GM20431 (cell line): ENCODE measurements around the gene CX3CL1.
"Not testable (repeated sequence)": the region's sequence is repeated elsewhere in the genome, so short reads cannot be mapped to it uniquely, and the experiment has no call there.

ENCODE experiments used
- in situ Hi-C: fragments of 300-500 bp; cut with MseI, MboI; formaldehyde crosslinking; loops from one replicate; pipeline ENCODE4 v1.15.0; 2020; ENCODE audit warnings: low sequenced_read_pairs; ENCODE audit not compliant: unreplicated experiment

CX3CL1 gene

DNA sequence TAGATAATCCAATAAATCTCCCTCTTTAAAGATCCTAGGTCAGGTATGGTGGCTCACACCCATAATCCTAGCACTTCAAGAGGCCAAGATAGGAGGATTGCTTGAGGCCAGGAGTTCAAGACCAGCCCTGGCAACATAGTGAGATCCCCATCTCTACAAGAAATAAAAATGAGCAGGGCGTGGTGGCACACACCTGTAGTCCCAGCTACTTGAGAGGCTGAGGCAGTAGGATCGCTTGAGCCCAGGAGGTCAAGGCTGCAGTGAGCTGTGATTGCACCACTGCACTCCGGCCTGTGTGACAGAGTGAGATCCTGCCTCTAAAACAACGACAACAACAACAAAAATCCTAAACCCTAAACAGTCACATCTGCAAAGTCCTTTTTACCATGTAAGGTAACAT, 15.7 kb upstream of the CX3CL1 start:
- in situ Hi-C loops: no loop called here

DNA sequence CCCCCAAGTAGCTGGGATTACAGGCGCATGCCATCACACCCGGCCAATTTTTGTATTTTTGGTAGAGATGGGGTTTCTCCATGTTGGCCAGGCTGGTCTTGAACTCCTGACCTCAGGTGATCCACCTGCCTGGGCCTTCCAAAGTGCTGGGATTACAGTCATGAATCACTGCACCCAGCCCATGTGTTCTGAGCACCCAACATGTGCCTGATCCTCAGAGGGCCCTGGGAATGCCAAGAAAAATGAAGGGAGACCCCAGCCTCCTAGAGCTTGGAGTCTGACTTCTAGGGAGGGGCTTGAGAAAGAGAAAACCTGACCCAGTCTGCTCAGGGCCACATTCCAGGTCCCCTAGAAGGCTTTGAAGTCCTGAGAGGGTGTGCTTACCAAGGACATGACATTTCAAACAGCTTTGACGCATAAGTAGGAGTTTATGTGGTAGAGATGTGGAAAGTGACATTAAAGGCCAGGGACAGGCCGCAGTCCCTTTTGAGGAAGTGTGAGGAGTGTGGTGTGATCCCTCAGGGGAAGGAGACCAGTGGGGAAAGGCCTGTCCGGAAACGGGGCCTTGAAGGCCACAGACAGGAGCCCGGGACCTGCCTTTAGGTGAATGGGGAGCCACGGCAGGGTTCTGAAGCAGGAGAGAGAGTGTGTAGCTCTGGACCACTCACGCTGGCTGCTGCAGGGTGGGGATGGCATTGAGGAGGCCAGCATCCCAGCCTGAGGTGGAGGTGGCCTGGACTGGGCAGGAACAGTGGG, 14.8 kb upstream of the CX3CL1 start:
- in situ Hi-C loops: no loop called here

DNA sequence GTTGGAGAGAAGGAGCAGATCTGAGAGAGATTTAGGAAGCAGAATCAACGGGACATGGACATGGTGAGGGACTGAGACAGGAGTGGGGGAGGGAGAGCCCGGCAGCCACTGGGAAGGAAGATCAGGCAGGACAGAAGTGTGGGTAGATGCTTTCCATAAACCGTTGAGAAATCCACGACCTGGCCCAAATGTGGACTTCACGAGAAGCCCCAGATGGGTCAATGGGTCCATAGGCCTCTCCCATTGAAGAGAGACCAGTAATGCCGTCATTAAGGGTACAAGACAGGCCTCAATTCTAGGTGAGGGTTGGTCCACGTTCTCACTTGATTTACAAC, 14.2 kb upstream of the CX3CL1 start:
- in situ Hi-C loops: no loop called here

DNA sequence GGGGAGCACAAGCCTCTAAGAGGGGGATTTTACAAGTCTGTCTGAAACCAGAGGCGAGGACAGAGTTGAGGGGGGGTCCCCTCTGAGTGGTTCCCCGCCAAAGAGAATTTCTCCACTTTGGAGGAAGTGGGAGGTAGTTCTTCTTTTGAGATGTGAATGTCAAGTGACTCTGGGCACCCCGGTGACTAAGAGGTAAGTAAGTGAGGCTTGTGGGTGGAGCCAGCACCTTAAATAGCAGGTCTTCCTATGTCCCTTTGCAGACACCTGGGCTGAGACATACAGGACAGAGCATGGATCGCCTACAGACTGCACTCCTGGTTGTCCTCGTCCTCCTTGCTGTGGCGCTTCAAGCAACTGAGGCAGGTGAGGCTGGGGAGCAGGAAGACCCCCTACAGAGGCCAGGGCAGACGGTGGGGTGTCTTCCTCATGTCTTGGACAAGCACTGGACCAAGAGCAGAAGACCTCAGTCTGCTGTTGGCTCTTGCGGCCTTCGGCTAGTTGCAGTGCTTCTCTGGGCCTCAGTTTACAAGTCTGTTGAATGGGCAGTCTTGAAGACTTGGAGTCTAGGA, 13.7 kb upstream of the CX3CL1 start, which contains the start of gene CCL22:
TSS of gene CCL22 (plus strand) at position 257 of the 569 bp plus-strand sequence. CDS start at position 291, 34 bp downstream.
- in situ Hi-C loops: no loop called here

DNA sequence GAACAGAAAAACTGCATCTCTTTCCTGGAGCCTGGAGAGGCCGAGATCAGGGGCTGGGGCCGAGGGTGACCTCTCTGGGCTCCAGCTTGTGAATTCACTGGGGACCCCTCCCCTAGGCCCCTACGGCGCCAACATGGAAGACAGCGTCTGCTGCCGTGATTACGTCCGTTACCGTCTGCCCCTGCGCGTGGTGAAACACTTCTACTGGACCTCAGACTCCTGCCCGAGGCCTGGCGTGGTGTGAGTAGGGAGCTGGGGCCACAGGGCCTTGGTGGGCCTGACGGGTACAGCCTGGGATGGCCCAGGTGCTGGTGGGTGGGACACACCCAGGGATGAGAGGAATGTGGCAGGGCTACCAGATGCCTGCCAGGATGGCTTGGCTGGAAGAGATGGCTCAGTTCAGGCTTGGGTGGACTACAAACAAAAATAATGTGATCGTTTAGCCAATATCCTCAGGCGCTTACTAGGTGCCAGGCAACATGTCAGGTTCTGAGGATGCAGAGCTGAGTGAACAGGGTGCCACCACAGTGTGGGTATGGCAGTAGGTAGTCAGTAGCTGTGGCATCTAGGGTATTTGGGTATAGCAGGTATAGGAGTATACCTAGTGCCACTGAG, 11.9 kb upstream of the CX3CL1 start:
- in situ Hi-C loops: no loop called here

DNA sequence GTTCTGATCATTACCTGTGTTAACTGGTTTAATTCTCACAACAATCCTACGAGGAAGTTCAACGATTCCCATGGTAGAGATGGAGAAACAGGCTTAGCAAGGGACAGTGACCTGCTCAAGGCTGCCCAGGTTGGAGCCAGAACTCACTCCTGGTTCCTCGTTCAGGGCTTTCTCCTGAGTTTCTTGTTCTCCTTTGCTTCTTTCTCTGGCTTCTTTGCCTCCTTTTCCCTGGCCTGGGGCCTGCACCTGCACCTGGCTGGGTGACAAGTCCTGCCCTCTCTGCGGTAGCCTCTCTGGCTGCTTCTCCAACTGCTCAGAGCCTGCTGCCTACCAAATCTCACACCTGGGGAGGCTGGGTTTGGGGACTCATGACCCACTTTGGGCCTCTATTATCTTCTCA, 10.9 kb upstream of the CX3CL1 start:
- in situ Hi-C loops: no loop called here

DNA sequence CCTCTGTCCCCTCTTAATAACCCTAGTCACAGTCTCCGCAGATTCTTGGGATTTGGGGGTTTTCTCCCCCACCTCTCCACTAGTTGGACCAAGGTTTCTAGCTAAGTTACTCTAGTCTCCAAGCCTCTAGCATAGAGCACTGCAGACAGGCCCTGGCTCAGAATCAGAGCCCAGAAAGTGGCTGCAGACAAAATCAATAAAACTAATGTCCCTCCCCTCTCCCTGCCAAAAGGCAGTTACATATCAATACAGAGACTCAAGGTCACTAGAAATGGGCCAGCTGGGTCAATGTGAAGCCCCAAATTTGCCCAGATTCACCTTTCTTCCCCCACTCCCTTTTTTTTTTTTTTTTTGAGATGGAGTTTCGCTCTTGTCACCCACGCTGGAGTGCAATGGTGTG, 8.1 kb upstream of the CX3CL1 start:
- in situ Hi-C loops: no loop called here

DNA sequence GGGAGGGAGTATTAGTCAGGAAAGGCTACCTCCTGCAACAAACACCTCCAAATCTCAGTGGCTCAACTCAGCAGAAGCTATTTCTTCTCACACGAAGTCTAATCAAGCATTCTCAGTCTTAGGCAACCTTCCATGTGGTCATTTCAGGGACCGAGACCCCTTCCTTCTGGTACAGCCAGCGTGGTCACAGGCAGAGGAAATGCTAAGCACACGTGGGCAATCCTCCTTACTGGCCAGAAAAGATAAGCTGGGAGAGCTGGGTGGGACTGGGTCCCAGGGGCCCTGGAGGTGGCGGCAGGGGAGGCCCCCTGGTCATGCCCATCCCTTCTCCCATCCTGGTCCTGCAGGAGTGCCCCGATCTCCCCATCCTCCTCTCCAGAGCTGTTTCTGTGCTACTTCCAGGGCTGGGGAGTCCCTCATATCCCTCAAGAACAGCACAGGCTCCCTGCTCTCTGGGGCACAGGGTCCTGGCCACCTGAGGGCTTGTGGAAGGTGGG, 5.7 kb upstream of the CX3CL1 start:
- in situ Hi-C loops: no loop called here

DNA sequence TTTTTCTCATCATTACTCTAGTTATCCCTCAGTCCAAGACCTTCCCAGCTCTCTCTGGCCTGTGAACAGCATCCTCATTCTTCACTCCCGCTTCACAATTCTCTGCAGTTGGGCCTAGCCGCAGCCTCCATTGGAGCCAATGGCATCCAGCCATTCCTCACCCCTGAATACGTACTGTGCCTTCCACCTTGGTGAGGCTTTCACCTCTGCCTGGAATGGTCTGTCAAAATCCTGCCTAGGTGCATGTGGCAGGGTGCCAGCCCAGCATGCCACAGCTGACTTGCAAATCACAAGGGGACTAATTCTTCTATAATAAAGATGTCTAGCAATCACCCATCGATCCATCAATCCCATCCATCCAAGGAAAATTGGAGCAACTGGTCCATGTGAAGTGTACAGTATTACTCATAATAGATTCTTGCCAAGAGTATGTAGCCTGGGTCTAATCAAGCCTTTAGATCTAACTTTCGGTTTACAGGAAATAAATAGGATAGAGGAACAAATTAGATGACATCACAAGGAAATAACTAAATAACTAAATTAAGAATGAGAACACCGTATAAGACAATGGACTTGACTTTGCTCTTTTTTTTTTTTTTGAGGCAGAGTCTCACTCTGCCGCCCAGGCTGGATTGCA, 5.1 kb upstream of the CX3CL1 start:
- in situ Hi-C loops: no loop called here

DNA sequence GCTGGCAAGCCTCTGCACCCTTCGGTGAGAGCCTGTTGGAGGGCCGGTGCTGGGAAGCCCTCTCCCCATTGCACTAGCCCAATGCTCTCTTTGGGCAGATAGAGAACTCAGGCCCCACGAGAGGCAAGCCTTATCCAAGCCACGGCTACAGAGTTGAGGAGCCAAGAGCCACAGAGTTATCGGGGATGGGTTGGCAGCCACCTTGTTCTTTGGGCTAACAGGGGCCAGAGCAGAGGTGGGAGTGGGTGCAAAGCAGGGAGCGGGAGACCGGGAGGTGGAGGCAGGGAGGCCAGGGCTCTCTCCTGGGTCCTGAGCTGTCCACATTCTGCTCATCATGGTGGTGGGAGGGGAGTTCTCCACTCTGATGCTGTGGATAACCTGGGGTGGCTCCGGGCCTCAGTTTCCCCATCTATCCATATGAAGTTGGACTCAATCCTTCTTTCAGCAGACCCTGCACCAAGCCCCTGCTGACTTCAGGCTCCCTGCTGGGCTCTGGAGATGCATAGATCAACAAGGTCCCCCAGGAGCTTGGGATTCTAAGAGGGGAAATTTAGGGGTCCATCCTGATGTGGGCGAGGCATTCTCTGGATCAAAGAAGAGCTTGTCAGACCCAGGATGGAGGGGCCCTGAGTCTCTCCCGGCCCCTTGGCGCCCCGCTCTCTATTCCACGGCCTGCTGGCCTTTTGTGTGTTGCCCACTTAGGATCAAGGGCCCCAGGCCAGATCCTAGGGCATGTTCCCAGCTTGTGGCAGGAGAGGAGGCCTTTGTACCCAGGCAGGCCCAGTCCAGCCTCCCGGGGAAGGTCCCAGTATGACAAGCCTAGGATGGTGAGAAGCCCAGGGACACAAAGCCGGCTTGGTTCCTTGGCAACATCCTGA, 557 bp upstream of the CX3CL1 start:
- in situ Hi-C loops: no loop called here

DNA sequence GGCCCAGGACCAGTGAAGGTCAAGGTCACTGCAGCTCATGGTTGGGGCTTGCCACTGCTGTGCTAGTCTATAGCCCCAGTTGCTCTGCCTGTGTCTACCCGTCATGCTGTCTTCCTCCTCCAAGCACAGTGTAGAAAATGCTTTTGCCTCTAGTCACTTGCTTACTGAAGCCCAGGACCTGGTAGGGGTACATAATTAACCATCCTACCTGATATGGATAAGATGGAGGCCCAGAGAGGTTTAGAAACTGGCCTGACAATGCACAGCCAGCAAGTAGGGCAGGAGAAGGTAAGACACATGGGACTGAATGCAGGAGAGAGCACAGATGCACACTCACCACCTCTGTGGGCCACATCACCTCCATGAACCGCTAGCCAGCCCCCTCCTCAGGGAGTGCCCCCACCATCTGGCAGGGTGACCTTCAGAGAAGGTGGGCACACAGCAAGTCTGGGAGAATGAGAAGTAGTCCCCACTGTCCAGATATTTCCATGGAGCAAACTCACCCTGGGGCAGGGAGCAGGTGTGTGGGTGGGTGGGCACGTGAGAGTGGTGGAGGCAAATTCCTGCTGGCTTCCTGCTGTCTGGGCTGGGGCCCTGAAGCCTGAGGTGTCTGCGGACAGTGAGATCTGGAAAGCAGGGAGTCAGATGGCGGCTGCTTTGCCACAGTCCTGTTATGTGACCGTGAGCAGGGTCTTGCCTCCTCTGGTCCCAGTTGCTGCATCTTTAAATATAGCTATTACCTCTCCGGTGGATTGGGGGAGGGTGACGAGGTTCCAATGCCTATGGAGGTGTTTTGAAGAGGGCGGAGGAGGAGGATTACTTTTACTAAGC, 1.0 kb downstream of the CX3CL1 start:
- in situ Hi-C loops: no loop called here

DNA sequence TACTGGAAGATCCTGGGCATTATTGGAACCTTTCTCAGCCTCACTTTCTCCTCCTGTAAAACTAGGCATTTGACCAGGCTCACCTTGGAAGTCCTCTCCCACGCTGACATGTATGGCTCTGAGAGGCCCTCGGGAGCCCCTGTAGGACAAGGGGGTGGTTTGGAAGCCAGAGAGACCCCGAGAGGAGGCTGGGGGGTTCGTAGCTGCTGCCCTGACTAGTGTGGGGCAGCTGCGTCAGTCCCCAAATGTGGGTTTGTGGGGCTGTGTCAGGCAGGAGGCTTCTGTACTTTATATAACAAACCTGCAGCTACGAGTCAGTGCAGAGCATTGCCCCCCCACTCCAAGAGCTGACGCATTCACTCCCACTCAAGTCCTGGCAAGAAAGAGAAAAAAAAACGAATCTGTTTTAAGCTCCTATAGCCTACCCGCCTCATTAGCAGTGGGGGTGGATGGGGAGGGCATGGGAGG, 1.8 kb downstream of the CX3CL1 start:
- in situ Hi-C loops: no loop called here

DNA sequence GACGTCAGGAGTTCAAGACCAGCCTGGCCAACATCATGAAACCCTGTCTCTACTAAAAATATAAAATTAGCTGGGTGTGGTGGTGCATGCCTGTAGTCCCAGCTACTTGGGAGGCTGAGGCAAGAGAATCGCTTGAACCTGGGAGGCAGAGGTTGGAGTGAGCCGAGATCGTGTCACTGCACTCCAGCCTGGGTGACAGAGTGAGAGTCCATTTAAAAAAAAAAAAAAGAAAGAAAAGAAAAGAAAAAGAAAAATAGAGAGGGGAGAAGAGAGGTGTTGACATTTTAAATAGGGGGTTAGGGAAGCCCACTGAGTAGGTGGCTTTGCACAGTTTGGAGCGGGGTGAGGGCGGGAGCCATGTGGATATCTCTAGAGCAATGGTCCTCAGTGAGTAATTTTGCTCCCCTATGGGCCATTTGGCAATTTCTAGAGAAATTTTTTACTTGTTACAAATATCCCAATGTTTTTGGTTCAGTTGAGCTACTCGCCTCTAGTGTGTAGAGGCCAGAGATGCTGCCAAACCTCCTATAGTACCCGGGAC, 2.7 kb downstream of the CX3CL1 start:
- in situ Hi-C loops: not testable (repeated sequence)

DNA sequence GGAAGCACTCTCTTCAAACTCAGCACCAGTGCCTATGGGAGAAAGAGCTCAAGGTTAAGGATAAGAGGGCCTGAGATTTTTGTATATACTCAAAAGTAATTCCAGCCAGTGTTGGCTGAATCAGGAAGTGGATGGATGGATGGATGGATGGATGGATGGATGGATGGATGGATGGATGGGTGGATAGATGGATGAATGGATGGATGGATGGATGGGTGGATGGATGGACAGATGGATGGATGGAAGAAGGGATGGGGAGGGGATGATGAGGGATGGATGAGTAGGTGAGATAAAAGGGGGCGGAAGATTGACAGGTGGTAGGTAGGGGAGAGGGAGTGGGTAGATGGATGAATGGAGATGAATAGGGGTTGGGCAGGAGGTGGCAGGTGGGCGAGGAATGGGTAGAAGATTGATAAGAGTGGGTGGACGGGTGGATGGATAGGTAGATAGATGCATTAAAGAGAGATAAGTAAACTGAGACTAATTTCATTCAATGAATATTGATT, 4.1 kb downstream of the CX3CL1 start:
- in situ Hi-C loops: no loop called here

DNA sequence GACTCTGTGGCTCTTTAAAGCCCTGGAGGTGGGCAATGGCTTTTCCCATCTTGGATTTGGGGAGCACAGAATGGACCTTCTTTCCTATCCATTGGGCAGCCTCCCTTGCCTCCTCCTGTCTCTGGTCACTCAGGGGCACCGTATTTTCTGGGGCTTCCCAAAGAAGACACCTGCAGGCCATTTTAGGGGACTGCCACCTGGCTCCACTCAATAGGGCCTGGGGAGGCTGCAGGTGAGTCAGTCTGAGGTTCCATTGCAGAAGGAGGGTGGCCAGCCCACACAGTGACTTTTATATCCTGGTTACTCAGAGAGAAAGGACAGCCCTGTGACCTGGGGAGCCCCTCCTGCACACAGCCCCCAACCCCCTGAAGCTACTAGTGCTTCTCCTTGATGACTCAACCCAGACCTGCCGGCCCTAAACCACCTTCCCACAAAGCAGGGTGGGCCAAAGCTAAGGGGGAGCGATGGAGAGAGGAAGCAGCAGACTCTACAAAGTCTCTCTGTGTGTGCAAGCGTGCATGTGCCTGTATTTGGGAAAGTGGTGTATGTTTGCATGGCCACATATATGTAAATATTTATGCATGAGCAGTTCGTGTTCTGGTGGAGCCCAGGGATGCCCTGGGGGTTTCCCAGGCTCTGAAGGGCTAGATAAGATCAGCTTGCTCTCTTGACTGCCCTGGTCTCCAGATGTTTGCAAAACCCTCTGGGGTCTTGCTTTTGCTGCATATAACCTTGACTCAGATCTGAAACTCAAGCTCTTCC, 5.0 kb downstream of the CX3CL1 start:
- in situ Hi-C loops: no loop called here

DNA sequence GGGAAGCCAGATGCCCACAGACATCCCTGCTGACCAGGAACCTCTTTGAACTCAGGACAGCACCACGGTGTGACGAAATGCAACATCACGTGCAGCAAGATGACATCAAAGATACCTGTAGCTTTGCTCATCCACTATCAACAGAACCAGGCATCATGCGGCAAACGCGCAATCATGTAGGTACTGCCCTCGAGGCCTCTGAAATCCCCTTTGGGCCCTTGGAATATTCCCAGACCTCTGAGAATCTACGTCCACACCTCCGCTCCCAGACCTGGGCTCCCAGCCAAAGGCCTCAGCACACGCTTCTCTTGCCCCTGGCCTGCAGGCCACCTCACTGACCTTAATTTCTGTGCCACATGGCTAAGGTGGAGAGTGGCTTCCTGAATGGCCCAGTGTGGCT, 7.3 kb downstream of the CX3CL1 start:
- in situ Hi-C loops: no loop called here

DNA sequence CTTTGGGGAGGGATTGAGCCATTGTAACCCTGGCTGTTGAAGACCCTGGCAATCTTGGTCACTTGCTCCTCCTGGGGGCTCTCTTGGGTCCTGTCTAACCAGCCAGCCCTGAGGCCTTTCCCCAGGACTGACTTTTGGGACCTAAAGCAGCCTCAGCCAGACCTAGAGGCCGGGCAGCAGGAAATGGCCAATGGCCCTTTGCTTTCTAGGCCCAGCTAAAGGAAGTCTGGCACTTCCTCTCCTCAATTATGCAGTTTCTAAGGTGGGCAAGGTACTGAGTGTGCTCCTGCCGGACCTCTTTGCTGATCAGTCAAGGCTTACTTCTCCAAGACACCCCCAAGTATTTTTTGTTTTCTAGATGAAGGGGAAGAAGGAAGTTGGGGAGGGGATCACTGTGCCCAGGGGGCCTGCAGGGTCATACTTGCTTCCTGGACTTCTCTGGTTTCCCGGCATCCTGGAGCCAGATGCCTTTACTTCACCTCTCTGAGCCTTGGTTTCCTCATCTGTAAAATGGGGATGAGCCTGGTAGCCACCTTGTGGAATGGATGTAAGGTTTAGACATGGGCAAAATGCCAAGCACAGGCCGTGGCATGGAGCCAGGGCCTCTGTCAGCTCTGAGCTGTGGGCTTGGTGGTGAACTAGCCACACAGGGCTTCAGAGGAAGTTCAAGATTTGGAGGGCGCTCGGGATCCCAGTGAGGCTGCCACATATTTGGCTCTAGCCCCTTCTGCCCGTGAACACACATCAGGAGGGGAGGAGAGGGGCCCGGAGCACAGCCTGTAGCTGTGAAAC, 8.6 kb downstream of the CX3CL1 start:
- in situ Hi-C loops: no loop called here
